ENCODE measurements around the gene IGF2BP2. TPM values are rescaled to one million over a fixed set of nuclear protein-coding genes. Genes with fewer than 3 reads are reported as not detected.

The IGF2BP2 gene
- total RNA-seq, 1 experiment from 2014 or later: 135 TPM

- ATAC-seq (no peak), DNase-seq (ENCODE audit: low read depth, low spot score) (no peak)
- RAD21 ChIA-PET (ENCODE audit: low non-redundant PET in 1 of 2, low total read pairs in 2 of 2, uncharacterized antibody in 2 of 2, unreplicated experiment in 2 of 2): interaction anchor here in 1 of 2 experiments (0.7 kb wide), 1 partner anchor 190 kb away, joined by 3 read pairs; no protein-coding TSS in a partner anchor
- H3K9me3 ChIP-seq (ENCODE audit: control insufficient read depth in 1 of 2, insufficient read depth in 1 of 2, low read depth in 1 of 2, low read length in 2 of 2): no peaks in the 10 kb centered on the region
- no peaks in the 10 kb centered on the region for H3K79me2 ChIP-seq (ENCODE audit: insufficient read depth, low read length)
- H3K9me2 ChIP-seq (ENCODE audit: insufficient read depth): no peaks in the 10 kb centered on the region
- no peak overlapping the region for H3K27ac ChIP-seq (ENCODE audit: low read depth, low read length)
- no peak for TF ChIP-seq ZNF274 (IDR thresholded peaks at IDR 0.05; ENCODE audit: low read depth, low read length)
- no peak overlapping the region for H3K9ac ChIP-seq (ENCODE audit: low read length)
- H3K4me1 ChIP-seq (ENCODE audit: control insufficient read depth in 1 of 2, insufficient read depth in 2 of 2, low read length in 2 of 2): peaks cover 5 to 6% of the 10 kb centered on the region in 2 experiments; a peak in 3 of 4 replicates
- intact Hi-C loops (cut with micrococcal nuclease): no loop called here
- H3K36me3 ChIP-seq (ENCODE audit: control insufficient read depth in 1 of 2, insufficient read depth in 2 of 2, low read length in 2 of 2): no peaks in the 10 kb centered on the region
- BruUV-seq (replicated peaks): no TSS peak
- CTCF ChIA-PET: no interaction called here
- no peaks in the 10 kb centered on the region for H3K27me3 ChIP-seq (ENCODE audit: insufficient read depth, low read length)
- no peak overlapping the region for H2AFZ ChIP-seq (ENCODE audit: low read depth, low read length, poor library complexity, severe bottlenecking)
- POLR2A ChIA-PET: no interaction called here
- H4K20me1 ChIP-seq (ENCODE audit: insufficient read depth): no peaks in the 10 kb centered on the region
- H3K4me3 ChIP-seq (replicated peaks in 1 of 2; ENCODE audit: low read depth in 1 of 2, low read length in 2 of 2): no peak overlapping the region
- no peak overlapping the region for H3K4me2 ChIP-seq (ENCODE audit: low read length)
Measured at GRCh38 chr3:185851046-185851445, 26.2 kb upstream of the IGF2BP2 start.

- no peak overlapping the region for H3K4me2 ChIP-seq (ENCODE audit: low read length)
- CTCF ChIA-PET: no interaction called here
Measured at GRCh38 chr3:185847506-185847905, 22.7 kb upstream of the IGF2BP2 start.

More at GRCh38 chr3:185847506-185847905, 22.7 kb upstream of the IGF2BP2 start:
- intact Hi-C loops (cut with micrococcal nuclease): no loop called here
- no peaks in the 10 kb centered on the region for H3K79me2 ChIP-seq (ENCODE audit: insufficient read depth, low read length)
- RAD21 ChIA-PET (ENCODE audit: low non-redundant PET in 1 of 2, low total read pairs in 2 of 2, uncharacterized antibody in 2 of 2, unreplicated experiment in 2 of 2): no interaction called here
- no peak overlapping the region for H2AFZ ChIP-seq (ENCODE audit: low read depth, low read length, poor library complexity, severe bottlenecking)
- no peak for DNase-seq (ENCODE audit: low read depth, low spot score)
- ATAC-seq: no peak
- H3K27me3 ChIP-seq (ENCODE audit: insufficient read depth, low read length): no peaks in the 10 kb centered on the region
- no peaks in the 10 kb centered on the region for H3K36me3 ChIP-seq (ENCODE audit: control insufficient read depth in 1 of 2, insufficient read depth in 2 of 2, low read length in 2 of 2)
- no TSS peak for BruUV-seq (replicated peaks)
- H3K9me2 ChIP-seq (ENCODE audit: insufficient read depth): no peaks in the 10 kb centered on the region
- no peak overlapping the region for H3K4me3 ChIP-seq (replicated peaks in 1 of 2; ENCODE audit: low read depth in 1 of 2, low read length in 2 of 2)
- H3K27ac ChIP-seq (ENCODE audit: low read depth, low read length): no peak overlapping the region
- TF ChIP-seq JUND (IDR thresholded peaks at IDR 0.05): no peak
- TF ChIP-seq EZH2phosphoT487 (IDR thresholded peaks at IDR 0.05; ENCODE audit: borderline replicate concordance): no peak
- TF ChIP-seq YY1 (IDR thresholded peaks at IDR 0.05; ENCODE audit: extremely low read depth, insufficient replicate concordance, low read depth, low read length): no peak
- no peak for TF ChIP-seq FOSL1 (IDR thresholded peaks at IDR 0.05; ENCODE audit: low read depth)
- TF ChIP-seq SRF (IDR thresholded peaks at IDR 0.05; ENCODE audit: low read depth): no peak
- TF ChIP-seq ZNF274 (IDR thresholded peaks at IDR 0.05; ENCODE audit: low read depth, low read length): no peak
- no peak for TF ChIP-seq TCF7L2 (IDR thresholded peaks at IDR 0.05; ENCODE audit: borderline replicate concordance, extremely low read depth, insufficient read depth, insufficient read length)
- TF ChIP-seq SIN3A (IDR thresholded peaks at IDR 0.05; ENCODE audit: low read depth): no peak
- no peak for TF ChIP-seq ELF1 (IDR thresholded peaks at IDR 0.05; ENCODE audit: borderline replicate concordance, low read depth)
- no peak for TF ChIP-seq SP1 (IDR thresholded peaks at IDR 0.05; ENCODE audit: low read depth)
- H3K4me1 ChIP-seq (ENCODE audit: control insufficient read depth in 1 of 2, insufficient read depth in 2 of 2, low read length in 2 of 2): peaks cover 5 to 9% of the 10 kb centered on the region in 2 experiments; a peak in 3 of 4 replicates
- no peaks in the 10 kb centered on the region for H4K20me1 ChIP-seq (ENCODE audit: insufficient read depth)
- H3K9ac ChIP-seq (ENCODE audit: low read length): no peak overlapping the region
- no peaks in the 10 kb centered on the region for H3K9me3 ChIP-seq (ENCODE audit: control insufficient read depth in 1 of 2, insufficient read depth in 1 of 2, low read depth in 1 of 2, low read length in 2 of 2)
- POLR2A ChIA-PET: no interaction called here

Data from HCT116 (cell line).